GM21515 (cell line): Measurements from ENCODE around the gene CRACDL.
"Not testable (repeated sequence)": the region's sequence is repeated elsewhere in the genome, so short reads cannot be mapped to it uniquely, and the experiment has no call there.

Experiments used
- ATAC-seq: cut with Tn5 transposase; IDR thresholded peaks from one replicate; pipeline ENCODE4 v1.9.1; 2021; ENCODE audit not compliant: unreplicated experiment

The CRACDL gene

GRCh38 chr2:98907966-98908905 is 27.8 kb downstream of the CRACDL start:
- ATAC-seq, result no peak

GRCh38 chr2:98907385-98907784 is 28.6 kb downstream of the CRACDL start:
- ATAC-seq, result no peak

GRCh38 chr2:98903767-98904485 is 32.1 kb downstream of the CRACDL start:
- no peak for ATAC-seq

- ATAC-seq, result no peak
Observed at GRCh38 chr2:98903064-98903355, 33.0 kb downstream of the CRACDL start.

GRCh38 chr2:98902209-98903063 is 33.6 kb downstream of the CRACDL start:
- no peak for ATAC-seq

- no peak for ATAC-seq
Observed at GRCh38 chr2:98901702-98902101, 34.3 kb downstream of the CRACDL start.

GRCh38 chr2:98901291-98901690 is 34.7 kb downstream of the CRACDL start:
- ATAC-seq, result no peak

GRCh38 chr2:98900721-98901120 is 35.3 kb downstream of the CRACDL start:
- no peak for ATAC-seq

- ATAC-seq, result not testable (repeated sequence)
Observed at GRCh38 chr2:98899703-98900078, 36.3 kb downstream of the CRACDL start.

- no peak for ATAC-seq
Observed at GRCh38 chr2:98899041-98899702, 36.9 kb downstream of the CRACDL start.

- ATAC-seq, result no peak
Observed at GRCh38 chr2:98898423-98898841, 37.6 kb downstream of the CRACDL start.

GRCh38 chr2:98897746-98898145 is 38.3 kb downstream of the CRACDL start:
- ATAC-seq, result no peak

- no peak for ATAC-seq
Observed at GRCh38 chr2:98896944-98897343, 39.1 kb downstream of the CRACDL start.

- ATAC-seq, result no peak
Observed at GRCh38 chr2:98896416-98896815, 39.6 kb downstream of the CRACDL start.

GRCh38 chr2:98895901-98896300 is 40.1 kb downstream of the CRACDL start:
- ATAC-seq, result no peak

GRCh38 chr2:98895221-98895620 is 40.8 kb downstream of the CRACDL start:
- no peak for ATAC-seq

- ATAC-seq, result no peak
Observed at GRCh38 chr2:98894331-98895000, 41.6 kb downstream of the CRACDL start.

- ATAC-seq, result no peak
Observed at GRCh38 chr2:98893911-98894321, 42.1 kb downstream of the CRACDL start.

GRCh38 chr2:98892871-98893270 is 43.2 kb downstream of the CRACDL start:
- no peak for ATAC-seq

GRCh38 chr2:98891591-98891990 is 44.4 kb downstream of the CRACDL start:
- no peak for ATAC-seq
